HepG2 (cell line): ENCODE data around the gene LRR1. TPM values are rescaled to one million over a fixed set of nuclear protein-coding genes. Genes with fewer than 3 reads are reported as not detected.

Experiments
- ARHGAP35 ChIP-seq: sonication (generic); formaldehyde crosslinking; IDR thresholded peaks from 2 replicates; pipeline ENCODE4 v1.9.0; 2022; ENCODE audit warnings: mild to moderate bottlenecking, inconsistent platforms, moderate library complexity, missing genetic modification reagents, borderline replicate concordance
- BHLHE40 ChIP-seq: IDR thresholded peaks from 2 replicates; pipeline ENCODE4 v1.6.1; 2011; ENCODE audit warnings: low read length, improper control_type of control experiment
- ELF4 ChIP-seq: sonication (generic); formaldehyde crosslinking; IDR thresholded peaks from 2 replicates; pipeline ENCODE4 v1.5.0; 2020; ENCODE audit warnings: missing genetic modification reagents, mild to moderate bottlenecking, moderate library complexity, borderline replicate concordance
- ERF ChIP-seq: IDR thresholded peaks from 2 replicates; pipeline ENCODE4 v1.6.1; 2018; ENCODE audit warnings: missing biosample characterization, missing genetic modification reagents
- FIP1L1 ChIP-seq: fragments of 200-400 bp; formaldehyde crosslinking; IDR thresholded peaks from 2 replicates; pipeline ENCODE4 v1.6.1; 2018; ENCODE audit warnings: low read depth, mild to moderate bottlenecking, low read length, moderate library complexity, borderline replicate concordance; ENCODE audit not compliant: insufficient read depth
- HMGXB4 ChIP-seq, 2 experiments: sonication (generic) in 1 of 2; formaldehyde crosslinking in 1 of 2; IDR thresholded peaks; 2 replicates each; pipeline versions ENCODE4 v1.4.0 to v1.6.1; 2018 to 2020; ENCODE audit warnings: missing genetic modification reagents in 2 of 2, borderline replicate concordance in 1 of 2, low read depth in 1 of 2, mild to moderate bottlenecking in 1 of 2, missing biosample characterization in 1 of 2
- JUNB ChIP-seq: sonication (generic); formaldehyde crosslinking; IDR thresholded peaks from 2 replicates; pipeline ENCODE4 v1.8.0; 2022; ENCODE audit warnings: missing genetic modification reagents, mild to moderate bottlenecking, borderline replicate concordance
- KDM3A ChIP-seq: IDR thresholded peaks from 2 replicates; pipeline ENCODE4 v1.6.1; 2018; ENCODE audit warnings: low read depth, missing compliant biosample characterization
- KLF15 ChIP-seq: sonication (generic); formaldehyde crosslinking; IDR thresholded peaks from 2 replicates; pipeline ENCODE4 v1.8.1; 2023; ENCODE audit warnings: borderline replicate concordance, mild to moderate bottlenecking, inconsistent platforms, missing genetic modification reagents, mixed read lengths
- MED13 ChIP-seq: sonication (generic); formaldehyde crosslinking; IDR thresholded peaks from 2 replicates; pipeline ENCODE4 v1.5.0; 2020; ENCODE audit warnings: missing genetic modification reagents
- PCBP2 ChIP-seq: fragments of 200-400 bp; formaldehyde crosslinking; optimal IDR thresholded peaks from 2 replicates; pipeline ENCODE3; 2018; ENCODE audit warnings: low read length, low read depth; ENCODE audit not compliant: poor library complexity, severe bottlenecking
- PLRG1 ChIP-seq: fragments of 450-650 bp; conservative IDR thresholded peaks from 2 replicates; pipeline ENCODE4 v1.6.1; 2016
- SKIL ChIP-seq: sonication (generic); formaldehyde crosslinking; IDR thresholded peaks from 2 replicates; pipeline ENCODE4 v1.8.0; 2022; ENCODE audit warnings: missing genetic modification reagents, mild to moderate bottlenecking, moderate library complexity, borderline replicate concordance
- ZEB1 ChIP-seq: IDR thresholded peaks from 2 replicates; pipeline ENCODE4 v1.6.1; 2012; ENCODE audit warnings: mild to moderate bottlenecking, low read depth, inconsistent platforms; ENCODE audit not compliant: insufficient replicate concordance
- ZFP36L2 ChIP-seq: sonication (generic); formaldehyde crosslinking; IDR thresholded peaks from 2 replicates; pipeline ENCODE4 v1.4.0; 2020; ENCODE audit warnings: missing genetic modification reagents
- ZKSCAN8 ChIP-seq: IDR thresholded peaks from 2 replicates; pipeline ENCODE4 v1.6.1; 2016; ENCODE audit warnings: borderline replicate concordance, missing genetic modification reagents, missing compliant biosample characterization
- ZNF24 ChIP-seq: fragments of 450-650 bp; IDR thresholded peaks from 2 replicates; pipeline ENCODE4 v1.6.1; 2017; ENCODE audit warnings: antibody characterized with exemption, mild to moderate bottlenecking
- ZNF264 ChIP-seq: sonication (generic); formaldehyde crosslinking; IDR thresholded peaks from 2 replicates; pipeline ENCODE4 v1.4.0; 2020; ENCODE audit warnings: missing genetic modification reagents
- ZNF34 ChIP-seq: sonication (generic); formaldehyde crosslinking; IDR thresholded peaks from 2 replicates; pipeline ENCODE4 v1.4.0; 2020; ENCODE audit warnings: mild to moderate bottlenecking, missing genetic modification reagents, borderline replicate concordance
- ZNF703 ChIP-seq: sonication (generic); formaldehyde crosslinking; IDR thresholded peaks from 2 replicates; pipeline ENCODE4 v1.5.1; 2020; ENCODE audit warnings: missing genetic modification reagents, mild to moderate bottlenecking, moderate library complexity, borderline replicate concordance
- ZNF768 ChIP-seq: sonication (generic); formaldehyde crosslinking; IDR thresholded peaks from 2 replicates; pipeline ENCODE4 v1.4.0; 2020; ENCODE audit warnings: missing genetic modification reagents
- ZNF800 ChIP-seq: sonication (generic); formaldehyde crosslinking; IDR thresholded peaks from 2 replicates; pipeline ENCODE4 v1.4.0; 2020; ENCODE audit warnings: missing genetic modification reagents
- ZSCAN12 ChIP-seq: sonication (generic); formaldehyde crosslinking; IDR thresholded peaks from 2 replicates; pipeline ENCODE4 v1.9.0; 2021; ENCODE audit warnings: mild to moderate bottlenecking, missing genetic modification reagents
- polyA plus RNA-seq, 8 experiments: library from polyadenylated mRNA; depleted of rRNA in 3 of 8; stranded (reverse) in 7 of 8; unstranded in 1 of 8; fragments of >200 nt; fragmentation: Illumina TruSeq in 4 of 8; extraction: Trizol in 4 of 8; gene quantifications; 2 replicates each; pipeline versions ENCODE4 v1.2.1 to v1.2.3, GENCODE V29; 2011 to 2016; ENCODE audit warnings: low read depth in 4 of 8, missing spikeins in 1 of 8, mixed read lengths in 1 of 8; ENCODE audit not compliant: insufficient read depth in 1 of 8
- total RNA-seq, 5 experiments: library from RNA; depleted of rRNA; stranded (reverse); fragments of >200 nt; fragmentation: Illumina TruSeq; extraction: Trizol; gene quantifications; 2 replicates each; pipeline ENCODE4 v1.2.3, GENCODE V29; 2016; ENCODE audit warnings: low read depth in 1 of 5

The LRR1 gene
- total and polyA plus RNA-seq, 2 of the 13 experiments (the other 11 are each of a cell fraction or from before 2014, with no cell fraction given): 7.0 to 36.2 TPM

DNA sequence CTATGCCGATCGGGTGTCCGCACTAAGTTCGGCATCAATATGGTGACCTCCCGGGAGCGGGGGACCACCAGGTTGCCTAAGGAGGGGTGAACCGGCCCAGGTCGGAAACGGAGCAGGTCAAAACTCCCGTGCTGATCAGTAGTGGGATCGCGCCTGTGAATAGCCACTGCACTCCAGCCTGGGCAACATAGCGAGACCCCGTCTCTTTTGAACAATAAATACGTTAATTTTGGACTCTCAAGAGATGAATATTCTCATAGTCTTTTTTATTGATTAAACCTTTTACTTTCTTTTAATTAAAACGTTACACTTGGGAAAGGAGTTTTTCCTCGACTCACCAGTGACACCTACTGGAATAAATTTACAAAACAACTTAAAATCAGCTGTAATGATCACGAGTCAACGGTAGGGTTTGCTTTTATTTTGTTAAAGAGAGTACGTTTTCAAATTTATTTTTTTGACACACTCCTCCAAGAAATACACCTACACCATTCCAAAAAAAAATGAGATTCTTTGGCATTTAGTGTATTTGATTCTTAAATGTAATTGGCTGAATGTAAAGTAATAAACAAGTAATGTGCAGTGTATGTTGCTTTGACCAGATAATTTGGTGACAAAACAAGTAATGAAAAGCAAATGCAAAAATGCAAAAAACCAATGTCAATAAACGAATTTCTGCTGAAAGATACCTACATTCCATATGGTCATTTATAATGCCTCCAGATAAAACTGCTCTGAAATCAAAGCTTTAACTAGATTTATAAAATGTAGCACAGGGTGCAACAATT lies 11.9 kb upstream of the LRR1 start (continued):
- TF ChIP-seq ZKSCAN8 (CRISPR knock-in tag) (no peak), JUNB (CRISPR knock-in tag) (no peak), SKIL (CRISPR knock-in tag) (no peak), ZSCAN12 (CRISPR knock-in tag) (no peak), ELF4 (CRISPR knock-in tag) (peak; percentile 16; the same call in 1 of the 2 replicates), ZNF264 (CRISPR knock-in tag) (peak; percentile 69; the same call in 1 of the 2 replicates), BHLHE40 (no peak), ERF (CRISPR knock-in tag) (no peak; the same call in 1 of the 2 replicates), ZNF800 (CRISPR knock-in tag) (peak; percentile 59; the same call in 1 of the 2 replicates), ZEB1 (peak; percentile 19), ARHGAP35 (CRISPR knock-in tag) (no peak), KLF15 (CRISPR knock-in tag) (no peak), FIP1L1 (no peak), ZNF703 (no peak), ZNF24 (peak; percentile 94), ZNF768 (CRISPR knock-in tag) (peak; percentile 10; the same call in 1 of the 2 replicates), HMGXB4 (CRISPR knock-in tag; IDR thresholded peaks at IDR 0.05; ENCODE audit: borderline replicate concordance in 1 of 2, low read depth in 1 of 2) (peak; percentile 63 to 92; a peak in 3 of 4 replicates), PCBP2 (no peak), ZNF34 (CRISPR knock-in tag) (no peak), KDM3A (CRISPR knock-in tag) (0 out of 2 replicates have a peak, but pooled peaks have one; percentile 17), MED13 (CRISPR knock-in tag) (peak; percentile 13; the same call in 1 of the 2 replicates), PLRG1 (no peak), ZFP36L2 (CRISPR knock-in tag) (no peak)
